OCI-LY1 (cell line): Measurements from ENCODE around the gene MAP3K4.

Experiments used
- CTCF ChIP-seq: fragments of 200-600 bp; sonication (generic), shearing (Covaris generic); IDR thresholded peaks from 2 replicates; pipeline ENCODE4 v1.5.1; 2017; ENCODE audit warnings: mild to moderate bottlenecking, antibody characterized with exemption, low read length, moderate library complexity, mixed read lengths
- EZH2 ChIP-seq: fragments of 200-600 bp; sonication (generic), shearing (Covaris generic); IDR thresholded peaks from 2 replicates; pipeline ENCODE4 v1.8.0; 2017; ENCODE audit warnings: borderline replicate concordance, mixed run types, mild to moderate bottlenecking, antibody characterized with exemption, low read length, moderate library complexity, mixed read lengths

GRCh38 chr6:160955508-160956295 is 35.9 kb upstream of the MAP3K4 start:
- no peak for TF ChIP-seq CTCF
- no peak for TF ChIP-seq EZH2
